22Rv1 (cell line): Measurements from ENCODE around the gene CEP164.

Experiments
- ZFX ChIP-seq: fragments of 450-650 bp; IDR thresholded peaks from 2 replicates; pipeline ENCODE4 v1.6.1; 2017; ENCODE audit warnings: antibody characterized with exemption, borderline replicate concordance
- TF ChIP-seq, protein P1 (sequence below): fragments of 450-650 bp; IDR thresholded peaks from 2 replicates; pipeline ENCODE4 v1.5.1; 2017; ENCODE audit warnings: mild to moderate bottlenecking

DNA sequence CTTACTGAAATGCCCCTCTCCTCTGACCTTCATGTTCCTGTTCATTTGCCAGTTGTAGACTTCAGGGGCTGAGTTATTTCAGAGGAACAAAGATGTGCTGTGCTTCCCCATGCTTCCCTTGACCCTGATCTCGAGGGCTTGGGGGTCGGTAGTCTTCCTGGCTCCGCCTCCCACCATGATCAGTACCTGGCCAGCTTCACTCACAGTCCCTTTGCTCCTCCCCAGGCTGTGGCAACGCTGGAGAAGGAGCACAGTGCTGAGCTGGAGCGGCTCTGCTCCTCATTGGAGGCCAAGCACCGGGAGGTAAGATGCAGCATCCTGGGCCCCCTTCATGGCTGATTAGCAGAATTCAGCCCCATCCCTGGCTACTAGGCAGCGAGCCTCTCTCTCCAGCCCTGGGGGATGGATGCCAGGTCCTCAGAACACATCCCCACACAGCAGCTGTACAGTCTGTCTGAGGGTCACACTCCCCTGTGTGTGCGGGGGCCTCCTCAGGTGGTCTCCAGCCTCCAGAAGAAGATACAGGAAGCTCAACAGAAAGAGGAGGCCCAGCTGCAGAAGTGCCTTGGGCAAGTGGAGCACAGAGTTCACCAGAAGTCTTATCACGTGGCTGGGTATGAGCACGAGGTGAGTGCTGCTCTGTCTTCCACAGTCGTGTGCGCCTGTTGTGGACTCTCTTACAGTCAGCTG lies 64.5 kb downstream of the CEP164 start:
- TF ChIP-seq, protein P1, sequence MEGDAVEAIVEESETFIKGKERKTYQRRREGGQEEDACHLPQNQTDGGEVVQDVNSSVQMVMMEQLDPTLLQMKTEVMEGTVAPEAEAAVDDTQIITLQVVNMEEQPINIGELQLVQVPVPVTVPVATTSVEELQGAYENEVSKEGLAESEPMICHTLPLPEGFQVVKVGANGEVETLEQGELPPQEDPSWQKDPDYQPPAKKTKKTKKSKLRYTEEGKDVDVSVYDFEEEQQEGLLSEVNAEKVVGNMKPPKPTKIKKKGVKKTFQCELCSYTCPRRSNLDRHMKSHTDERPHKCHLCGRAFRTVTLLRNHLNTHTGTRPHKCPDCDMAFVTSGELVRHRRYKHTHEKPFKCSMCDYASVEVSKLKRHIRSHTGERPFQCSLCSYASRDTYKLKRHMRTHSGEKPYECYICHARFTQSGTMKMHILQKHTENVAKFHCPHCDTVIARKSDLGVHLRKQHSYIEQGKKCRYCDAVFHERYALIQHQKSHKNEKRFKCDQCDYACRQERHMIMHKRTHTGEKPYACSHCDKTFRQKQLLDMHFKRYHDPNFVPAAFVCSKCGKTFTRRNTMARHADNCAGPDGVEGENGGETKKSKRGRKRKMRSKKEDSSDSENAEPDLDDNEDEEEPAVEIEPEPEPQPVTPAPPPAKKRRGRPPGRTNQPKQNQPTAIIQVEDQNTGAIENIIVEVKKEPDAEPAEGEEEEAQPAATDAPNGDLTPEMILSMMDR = no peak
- TF ChIP-seq ZFX = no peak
